ENCODE results near the gene FILIP1L.

The FILIP1L gene

DNA sequence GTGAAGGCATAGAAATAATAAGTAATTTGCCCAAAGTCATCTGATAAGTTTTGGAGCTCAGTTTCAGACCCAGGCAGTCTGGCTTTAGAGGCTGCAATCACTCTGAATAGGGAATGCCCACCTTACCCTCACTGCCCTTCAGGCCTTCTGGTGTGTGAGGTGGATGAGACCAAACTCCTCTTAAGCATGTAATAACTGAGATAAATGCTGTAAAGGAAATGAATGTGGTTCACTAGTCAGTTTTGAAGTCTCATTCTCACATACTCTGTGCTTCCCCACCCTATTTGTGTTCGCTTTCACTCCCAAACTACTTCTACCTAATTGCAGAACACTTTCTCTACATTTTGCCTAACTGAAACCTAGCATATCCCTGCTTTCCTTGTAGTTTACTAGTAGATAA, 144.1 kb downstream of the FILIP1L start:
- no peak overlapping the region for H3K4me3 ChIP-seq (ENCODE audit: low read depth, low read length)
- TF ChIP-seq, protein P1, sequence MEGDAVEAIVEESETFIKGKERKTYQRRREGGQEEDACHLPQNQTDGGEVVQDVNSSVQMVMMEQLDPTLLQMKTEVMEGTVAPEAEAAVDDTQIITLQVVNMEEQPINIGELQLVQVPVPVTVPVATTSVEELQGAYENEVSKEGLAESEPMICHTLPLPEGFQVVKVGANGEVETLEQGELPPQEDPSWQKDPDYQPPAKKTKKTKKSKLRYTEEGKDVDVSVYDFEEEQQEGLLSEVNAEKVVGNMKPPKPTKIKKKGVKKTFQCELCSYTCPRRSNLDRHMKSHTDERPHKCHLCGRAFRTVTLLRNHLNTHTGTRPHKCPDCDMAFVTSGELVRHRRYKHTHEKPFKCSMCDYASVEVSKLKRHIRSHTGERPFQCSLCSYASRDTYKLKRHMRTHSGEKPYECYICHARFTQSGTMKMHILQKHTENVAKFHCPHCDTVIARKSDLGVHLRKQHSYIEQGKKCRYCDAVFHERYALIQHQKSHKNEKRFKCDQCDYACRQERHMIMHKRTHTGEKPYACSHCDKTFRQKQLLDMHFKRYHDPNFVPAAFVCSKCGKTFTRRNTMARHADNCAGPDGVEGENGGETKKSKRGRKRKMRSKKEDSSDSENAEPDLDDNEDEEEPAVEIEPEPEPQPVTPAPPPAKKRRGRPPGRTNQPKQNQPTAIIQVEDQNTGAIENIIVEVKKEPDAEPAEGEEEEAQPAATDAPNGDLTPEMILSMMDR (IDR thresholded peaks at IDR 0.05; ENCODE audit: low read depth, low read length), result no peak
- no peak for DNase-seq (ENCODE audit: low read depth, low spot score)
- in situ Hi-C loops (cut with HindIII; ENCODE audit: low sequenced_read_pairs), result no loop called here

DNA sequence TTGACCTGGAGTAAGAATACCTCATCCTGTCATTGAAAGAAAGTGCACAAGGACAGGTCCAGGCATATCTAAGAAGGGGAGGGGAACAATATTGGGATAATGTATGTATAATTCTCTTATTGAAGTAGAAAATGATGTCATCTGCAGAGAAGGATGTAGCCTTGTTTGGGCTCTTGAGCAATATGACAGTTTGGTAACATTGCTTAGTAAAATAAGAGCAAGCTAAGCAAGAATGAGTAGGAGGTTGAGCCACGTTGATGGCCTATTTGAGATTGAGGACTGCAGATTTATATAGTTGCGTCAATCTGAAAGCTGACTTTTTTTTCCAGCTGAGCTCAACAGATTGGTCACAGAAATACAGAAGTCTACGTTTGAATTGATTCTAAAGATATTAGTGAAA, 145.2 kb downstream of the FILIP1L start:
- DNase-seq (ENCODE audit: low read depth, low spot score), result no peak
- H3K4me3 ChIP-seq (ENCODE audit: low read depth, low read length), result no peak overlapping the region
- TF ChIP-seq, protein P1 (IDR thresholded peaks at IDR 0.05; ENCODE audit: low read depth, low read length), result no peak
- in situ Hi-C loops (cut with HindIII; ENCODE audit: low sequenced_read_pairs), result no loop called here

DNA sequence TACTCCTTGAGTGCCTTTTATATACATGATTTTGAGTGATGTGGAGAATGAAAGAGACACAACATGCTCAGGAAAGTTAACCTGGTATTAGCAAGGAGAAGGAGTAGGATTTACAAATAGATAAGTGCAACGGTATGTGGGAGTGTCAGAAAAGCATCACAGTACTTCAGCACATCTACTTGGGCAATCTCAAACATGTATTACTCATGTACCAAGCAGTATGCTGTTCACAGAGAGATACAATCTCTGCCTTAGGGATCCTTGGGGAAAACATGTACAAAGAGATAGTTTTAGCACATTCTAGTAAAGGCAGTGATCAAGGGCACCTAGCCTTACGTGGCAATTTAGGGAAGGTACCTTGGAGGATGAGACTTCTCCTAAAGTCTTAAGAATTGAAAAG, 146.5 kb downstream of the FILIP1L start:
- in situ Hi-C loops (cut with HindIII; ENCODE audit: low sequenced_read_pairs), result no loop called here
- no peak overlapping the region for H3K4me3 ChIP-seq (ENCODE audit: low read depth, low read length)
- TF ChIP-seq, protein P1 (IDR thresholded peaks at IDR 0.05; ENCODE audit: low read depth, low read length), result no peak
- no peak for DNase-seq (ENCODE audit: low read depth, low spot score)

DNA sequence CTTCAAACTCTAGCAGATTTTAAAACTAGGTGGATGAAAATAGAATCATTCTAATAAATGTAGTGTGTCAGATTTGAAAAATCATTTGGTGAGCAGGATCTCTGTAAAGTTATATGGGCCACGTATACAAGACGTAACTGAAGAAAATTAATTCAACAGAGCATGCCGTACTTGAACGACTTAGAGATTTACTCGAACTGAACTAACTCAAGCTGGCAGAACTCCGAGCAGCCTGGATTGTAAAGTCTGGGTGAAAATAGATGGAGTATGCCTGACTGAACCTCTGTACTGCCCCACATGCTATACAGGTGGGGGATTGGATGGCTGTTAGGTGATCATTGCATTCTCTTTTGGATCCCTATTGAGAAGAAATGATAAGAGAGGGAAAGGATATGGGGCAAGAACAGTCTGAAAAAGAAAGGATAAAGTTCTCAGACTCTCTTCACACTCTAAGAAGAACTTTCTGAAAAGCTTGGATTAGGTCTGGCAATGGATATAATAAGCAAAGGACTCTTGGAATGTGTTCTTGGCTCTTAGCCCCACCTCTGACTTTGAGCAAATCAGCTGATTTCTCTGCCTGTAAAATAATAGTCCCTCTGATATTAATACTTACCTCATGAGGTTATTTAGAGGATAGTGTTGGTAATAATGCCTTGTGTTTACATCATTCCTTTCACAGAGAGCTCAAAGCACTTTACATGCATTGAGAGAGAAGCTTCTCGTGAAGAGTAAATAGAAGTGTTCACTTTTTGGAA, 147.5 kb downstream of the FILIP1L start:
- in situ Hi-C loops (cut with HindIII; ENCODE audit: low sequenced_read_pairs), result no loop called here
- H3K4me3 ChIP-seq (ENCODE audit: low read depth, low read length), result no peak overlapping the region
- TF ChIP-seq, protein P1 (IDR thresholded peaks at IDR 0.05; ENCODE audit: low read depth, low read length), result no peak
- peak; percentile 48 for DNase-seq (ENCODE audit: low read depth, low spot score)

DNA sequence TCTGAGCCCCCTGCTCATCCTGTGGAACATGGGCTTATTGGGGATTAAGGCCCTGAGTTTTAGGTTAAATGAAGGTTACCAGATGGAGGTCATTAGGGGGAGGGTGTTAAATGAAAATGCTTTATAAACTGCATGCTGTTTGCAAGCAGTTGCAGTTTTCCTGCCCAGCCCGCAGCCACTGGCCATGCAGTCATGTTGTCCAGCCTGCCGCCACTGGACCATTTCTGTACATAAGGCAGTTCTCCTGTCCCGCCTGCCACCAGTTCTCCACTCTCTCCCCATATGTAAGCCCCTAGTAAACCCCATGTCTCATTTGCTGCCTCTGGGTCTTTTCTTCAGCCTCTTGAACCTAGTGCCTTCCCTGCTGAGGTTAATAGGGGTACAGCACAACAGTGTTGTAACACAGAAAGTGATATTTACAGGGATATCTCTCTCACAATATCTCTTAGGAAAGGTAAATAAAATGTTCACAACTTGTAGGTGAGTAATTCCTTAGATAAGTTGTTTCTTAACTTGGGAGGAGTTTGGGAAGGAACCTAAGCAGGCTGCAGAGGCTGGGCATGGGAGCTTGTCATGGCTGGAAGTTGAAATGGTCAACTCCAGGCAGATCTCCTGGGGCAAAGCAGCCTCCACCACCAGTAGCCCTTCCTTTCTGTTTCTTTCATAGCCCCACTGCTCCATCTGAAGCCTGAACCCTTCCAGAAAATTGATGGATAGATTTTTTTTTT, 148.5 kb downstream of the FILIP1L start:
- no peak for DNase-seq (ENCODE audit: low read depth, low spot score)
- in situ Hi-C loops (cut with HindIII; ENCODE audit: low sequenced_read_pairs), result no loop called here
- H3K4me3 ChIP-seq (ENCODE audit: low read depth, low read length), result no peak overlapping the region
- TF ChIP-seq, protein P1 (IDR thresholded peaks at IDR 0.05; ENCODE audit: low read depth, low read length), result no peak

DNA sequence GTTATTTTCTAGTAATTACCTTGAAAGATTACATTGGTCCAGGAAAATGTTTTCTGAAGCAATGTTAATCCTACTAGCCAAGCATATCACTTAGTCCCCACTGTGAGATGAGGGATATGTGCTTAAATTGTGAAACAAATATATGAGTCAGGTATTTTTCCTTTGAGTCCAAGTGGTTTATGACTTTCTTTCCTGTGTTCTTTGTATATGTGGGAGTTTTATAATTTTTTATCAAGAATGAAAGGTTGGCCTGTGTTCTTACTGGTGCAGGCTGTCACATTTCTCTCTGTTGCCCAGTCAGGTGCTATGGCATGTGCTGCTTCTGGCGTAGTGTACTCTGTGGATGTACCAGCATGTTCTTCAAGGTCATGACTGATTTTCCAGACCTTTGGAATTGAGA, 149.2 kb downstream of the FILIP1L start:
- DNase-seq (ENCODE audit: low read depth, low spot score), result peak; percentile 42
- in situ Hi-C loops (cut with HindIII; ENCODE audit: low sequenced_read_pairs), result no loop called here
- TF ChIP-seq, protein P1 (IDR thresholded peaks at IDR 0.05; ENCODE audit: low read depth, low read length), result no peak

More for the DNA sequence above, 149.2 kb downstream of the FILIP1L start:
- H3K4me3 ChIP-seq (ENCODE audit: low read depth, low read length), result no peak overlapping the region
